GM18868 (cell line): ENCODE measurements around the gene ZBTB5.
"Not testable (repeated sequence)": the region's sequence is repeated elsewhere in the genome, so short reads cannot be mapped to it uniquely, and the experiment has no call there.

Source experiments
- ATAC-seq: cut with Tn5 transposase; IDR thresholded peaks from one replicate; pipeline ENCODE4 v1.9.1; 2021; ENCODE audit warnings: mild to moderate bottlenecking, moderate library complexity; ENCODE audit not compliant: unreplicated experiment

ZBTB5 gene

DNA sequence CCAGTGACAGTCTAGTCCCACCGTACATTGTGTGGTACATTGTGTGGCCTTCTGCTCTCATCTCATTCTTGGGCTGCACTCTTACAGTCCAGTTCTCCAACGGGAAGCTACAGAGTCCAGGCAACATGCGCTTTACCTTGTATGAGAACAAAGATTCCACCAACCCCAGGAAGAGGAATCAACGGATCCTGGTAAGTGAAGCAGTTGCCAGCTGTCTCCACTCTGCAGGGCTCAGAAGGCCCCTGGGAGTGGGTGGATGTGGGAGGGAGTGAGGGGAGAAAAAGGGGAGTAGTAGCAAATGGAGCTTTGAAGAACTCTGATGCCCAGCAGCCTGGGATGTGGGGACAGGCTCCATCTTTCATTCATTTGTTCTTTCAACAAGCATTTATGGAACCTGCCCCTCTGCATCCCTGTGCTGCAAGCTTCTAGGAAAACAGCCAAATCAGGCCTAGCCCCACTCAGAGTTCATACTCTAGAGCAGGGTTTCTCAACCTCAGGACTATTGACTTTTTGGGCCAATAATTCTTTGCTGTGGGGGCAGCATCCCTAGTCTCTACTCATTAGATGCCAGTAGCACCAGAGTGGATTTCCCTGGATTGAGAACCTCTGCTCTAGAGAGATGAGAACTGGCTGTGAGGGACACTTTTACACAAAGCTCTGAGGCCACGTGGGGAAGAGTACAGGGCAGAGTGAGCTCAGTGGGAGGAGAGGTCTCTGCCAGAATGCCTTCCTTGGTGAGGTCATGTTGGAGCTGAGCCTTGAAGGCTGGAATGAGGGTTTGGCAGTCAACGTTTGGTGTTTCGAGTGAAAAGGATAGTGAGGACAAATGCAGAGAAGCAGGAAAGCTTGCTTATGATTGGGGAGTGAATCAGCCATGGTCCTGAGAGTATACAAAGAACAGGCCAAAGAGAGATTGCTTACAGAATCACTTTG lies 21.6 kb upstream of the ZBTB5 start:
- no peak for ATAC-seq

- no peak for ATAC-seq
These were observed 21.0 kb upstream of the ZBTB5 start for GRCh38 chr9:37486256-37486615.

- ATAC-seq, result peak; percentile 96
These were observed 20.4 kb upstream of the ZBTB5 start, which contains the start of gene POLR1E for GRCh38 chr9:37485389-37486255. Gene POLR1E, plus strand, starts transcription at chr9:37485948. Its CDS starts 100 bp downstream, at chr9:37486048.

- ATAC-seq, result no peak
These were observed 15.5 kb upstream of the ZBTB5 start for GRCh38 chr9:37480759-37481158.

GRCh38 chr9:37477987-37478619 lies 12.9 kb upstream of the ZBTB5 start:
- ATAC-seq, result not testable (repeated sequence)

GRCh38 chr9:37477443-37477842 lies 12.2 kb upstream of the ZBTB5 start:
- not testable (repeated sequence) for ATAC-seq

DNA sequence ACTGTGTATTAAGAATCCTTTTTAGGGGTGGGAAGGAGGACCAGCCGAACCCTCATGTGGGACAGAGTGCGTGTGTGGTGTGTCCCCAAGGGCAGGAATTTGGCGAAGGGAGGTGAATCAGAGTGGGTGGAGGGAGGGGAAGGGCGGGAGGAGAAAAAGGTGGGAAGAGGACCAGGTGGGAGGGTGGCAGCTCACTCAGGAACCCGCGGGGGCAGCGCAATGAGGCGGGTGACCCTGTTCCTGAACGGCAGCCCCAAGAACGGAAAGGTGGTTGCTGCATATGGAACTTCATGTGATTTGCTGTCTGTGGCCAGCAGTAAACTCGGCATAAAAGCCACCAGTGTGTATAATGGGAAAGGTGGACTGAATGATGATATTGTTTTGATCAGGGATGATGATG lies 11.7 kb upstream of the ZBTB5 start:
- ATAC-seq, result no peak

- ATAC-seq, result no peak
These were observed 9.2 kb upstream of the ZBTB5 start for GRCh38 chr9:37474438-37474837.

DNA sequence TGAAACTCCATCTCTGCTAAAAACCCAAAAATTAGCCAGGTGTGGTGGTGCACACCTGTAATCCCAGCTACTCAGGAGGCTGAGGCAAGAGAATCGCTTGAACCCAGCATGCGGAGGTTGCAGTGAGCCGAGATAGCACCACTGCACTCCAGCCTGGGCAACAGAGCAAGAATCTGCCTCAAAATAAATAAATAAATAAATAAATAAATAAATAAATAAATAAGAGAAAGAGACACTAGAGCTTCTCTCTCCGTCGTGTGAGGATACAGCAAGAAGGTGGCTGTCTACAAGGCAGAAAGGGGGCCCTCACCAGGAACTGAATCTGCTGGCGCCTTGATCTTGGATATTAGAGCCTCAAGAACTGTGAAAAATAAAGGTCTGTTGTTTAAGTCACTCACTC lies 8.7 kb upstream of the ZBTB5 start:
- not testable (repeated sequence) for ATAC-seq

DNA sequence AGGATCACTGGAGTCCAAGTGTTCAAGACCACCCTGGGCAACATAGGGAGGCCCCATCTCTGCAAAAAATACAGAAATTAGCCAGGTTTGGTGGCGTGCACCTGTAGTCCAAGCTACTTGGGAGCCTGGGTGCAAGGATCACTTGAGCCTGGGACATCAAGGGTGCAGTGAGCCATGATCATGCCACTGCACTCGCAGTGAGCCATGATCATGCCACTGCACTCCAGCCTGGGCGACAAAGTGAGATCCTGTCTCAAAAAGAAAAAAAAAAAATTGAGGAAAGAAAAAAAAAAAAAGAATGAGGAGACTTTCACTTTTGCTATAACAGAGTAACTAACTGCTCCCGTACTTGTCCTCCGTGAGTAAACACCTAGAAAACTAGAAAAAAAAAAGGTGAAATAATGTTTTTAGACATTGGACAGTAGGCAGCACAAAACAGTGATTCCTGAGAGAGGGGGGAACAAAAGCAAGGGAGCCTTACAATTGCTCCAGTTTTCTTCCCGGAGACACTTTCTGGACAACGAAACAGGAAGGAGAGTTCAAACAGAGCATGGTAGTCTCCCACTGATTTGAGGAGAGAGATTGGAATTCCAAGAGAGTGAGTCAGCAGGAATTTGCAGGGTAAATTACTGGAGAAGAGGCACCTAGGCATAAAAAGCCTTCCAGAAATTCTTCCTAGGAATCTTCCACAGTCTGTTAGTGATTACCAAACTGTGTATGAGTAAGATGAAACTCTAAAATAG lies 6.9 kb upstream of the ZBTB5 start:
- no peak for ATAC-seq

GRCh38 chr9:37468620-37469019 lies 3.4 kb upstream of the ZBTB5 start:
- ATAC-seq, result no peak

- ATAC-seq, result not testable (repeated sequence)
These were observed 2.3 kb upstream of the ZBTB5 start for GRCh38 chr9:37467530-37467929.

DNA sequence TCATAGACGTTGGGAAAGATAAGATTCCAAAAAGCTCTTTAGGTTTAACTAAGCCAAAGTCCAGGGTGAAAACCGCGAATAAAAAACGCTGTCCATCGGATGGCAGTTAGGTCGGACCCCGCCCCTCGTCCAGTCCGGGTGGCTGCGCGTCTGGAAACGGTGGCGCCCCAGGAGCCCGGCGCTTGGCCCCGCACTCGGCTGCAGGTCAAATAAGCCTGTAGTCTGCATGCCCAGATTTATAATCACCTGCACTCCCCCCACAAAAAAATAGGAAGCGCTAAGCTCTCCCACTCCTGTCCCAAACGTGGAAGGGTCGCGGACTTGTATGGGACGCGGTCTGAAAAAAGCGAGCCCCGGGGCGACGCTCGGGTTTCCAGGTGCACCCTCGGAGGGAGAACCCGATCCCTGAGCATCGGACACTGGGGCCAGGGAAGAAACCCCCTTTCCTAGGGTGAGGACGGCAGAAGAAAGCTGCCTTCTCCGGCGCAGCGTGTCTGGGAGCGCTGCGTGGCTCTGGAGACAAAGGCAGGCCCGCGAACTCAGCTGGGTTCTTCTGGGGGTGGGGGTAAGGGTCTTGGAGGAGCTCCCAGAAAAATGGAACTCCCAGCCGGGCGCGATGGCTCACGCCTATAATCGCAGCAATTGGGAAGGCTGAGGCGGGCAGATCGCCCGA lies 923 bp upstream of the ZBTB5 start:
- ATAC-seq, result no peak

DNA sequence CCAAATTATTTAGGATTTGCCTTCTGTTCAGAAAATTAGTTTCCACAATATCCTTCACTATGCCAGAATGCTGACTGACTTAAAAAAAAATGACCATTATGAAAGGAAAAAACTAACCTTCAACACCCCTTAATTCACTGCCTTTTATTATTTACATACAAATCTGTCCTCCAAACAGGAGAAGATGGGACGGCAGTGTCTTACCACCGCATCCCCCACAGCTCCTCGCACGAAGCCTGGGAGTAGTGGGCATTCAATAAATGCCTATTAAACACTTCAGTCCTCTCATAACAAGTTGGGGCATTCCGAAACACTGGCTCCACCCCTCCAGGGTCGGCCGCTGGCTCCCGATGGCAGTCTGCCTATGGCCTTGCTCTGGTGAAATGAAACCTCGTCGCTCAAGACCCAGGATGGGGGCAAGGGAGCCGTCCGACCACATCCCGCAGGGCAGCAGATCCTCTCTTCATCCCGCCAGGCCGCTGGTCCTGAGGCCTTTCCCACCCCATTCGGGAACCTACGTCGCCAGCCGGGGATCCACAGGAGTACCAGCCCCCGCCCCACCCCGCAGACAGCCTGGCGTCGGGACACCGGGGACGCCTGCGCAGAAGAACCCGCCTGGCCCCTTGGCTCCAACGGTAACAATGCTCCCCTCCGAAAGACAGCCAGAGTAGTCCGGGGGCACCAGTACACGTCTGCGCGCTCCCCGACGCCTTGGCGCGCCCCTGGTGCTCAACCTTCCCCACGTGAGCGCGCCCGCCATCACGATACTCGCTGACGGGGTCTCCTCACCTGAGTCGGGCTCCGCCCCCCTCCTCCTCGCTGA lies 613 bp downstream of the ZBTB5 start:
- ATAC-seq, result peak; percentile 37

DNA sequence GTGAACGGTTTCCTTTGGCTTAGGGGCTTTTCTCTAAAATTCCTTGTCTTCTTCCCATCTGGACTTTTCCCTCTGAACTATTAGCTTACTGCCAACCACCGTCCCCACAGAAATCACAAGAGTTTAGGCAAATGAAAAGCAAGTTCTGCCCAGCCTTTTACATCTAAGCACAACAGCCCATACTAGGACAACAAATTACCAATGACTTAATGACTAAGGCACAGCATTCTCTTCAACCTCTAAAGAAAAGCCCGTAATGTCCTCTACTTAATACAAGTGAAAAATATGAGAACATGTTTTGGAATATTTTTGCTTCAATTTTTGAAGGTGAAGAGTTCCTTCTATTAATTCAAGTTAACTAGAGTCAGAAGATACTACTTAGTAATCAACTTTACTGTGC lies 1.2 kb downstream of the ZBTB5 start:
- no peak for ATAC-seq

DNA sequence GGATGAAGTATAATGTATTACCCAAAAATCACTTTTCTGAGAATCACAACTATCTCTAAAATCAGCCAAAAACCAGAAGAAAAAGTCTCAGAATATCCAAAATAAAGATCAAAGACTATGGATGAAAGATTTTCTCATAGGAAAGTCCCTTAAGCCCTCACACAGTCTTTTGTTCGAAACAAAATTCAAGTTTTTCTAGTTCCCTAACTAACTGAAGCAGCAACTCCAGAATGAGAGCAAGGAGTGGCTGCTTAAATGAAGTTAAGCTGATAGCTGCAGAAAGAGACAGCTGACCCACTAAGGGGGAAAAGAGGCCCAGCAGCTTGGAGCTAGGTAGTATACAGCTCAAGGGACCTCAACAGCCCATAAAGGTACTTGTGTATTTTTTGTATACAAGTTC lies 8.4 kb downstream of the ZBTB5 start:
- no peak for ATAC-seq

DNA sequence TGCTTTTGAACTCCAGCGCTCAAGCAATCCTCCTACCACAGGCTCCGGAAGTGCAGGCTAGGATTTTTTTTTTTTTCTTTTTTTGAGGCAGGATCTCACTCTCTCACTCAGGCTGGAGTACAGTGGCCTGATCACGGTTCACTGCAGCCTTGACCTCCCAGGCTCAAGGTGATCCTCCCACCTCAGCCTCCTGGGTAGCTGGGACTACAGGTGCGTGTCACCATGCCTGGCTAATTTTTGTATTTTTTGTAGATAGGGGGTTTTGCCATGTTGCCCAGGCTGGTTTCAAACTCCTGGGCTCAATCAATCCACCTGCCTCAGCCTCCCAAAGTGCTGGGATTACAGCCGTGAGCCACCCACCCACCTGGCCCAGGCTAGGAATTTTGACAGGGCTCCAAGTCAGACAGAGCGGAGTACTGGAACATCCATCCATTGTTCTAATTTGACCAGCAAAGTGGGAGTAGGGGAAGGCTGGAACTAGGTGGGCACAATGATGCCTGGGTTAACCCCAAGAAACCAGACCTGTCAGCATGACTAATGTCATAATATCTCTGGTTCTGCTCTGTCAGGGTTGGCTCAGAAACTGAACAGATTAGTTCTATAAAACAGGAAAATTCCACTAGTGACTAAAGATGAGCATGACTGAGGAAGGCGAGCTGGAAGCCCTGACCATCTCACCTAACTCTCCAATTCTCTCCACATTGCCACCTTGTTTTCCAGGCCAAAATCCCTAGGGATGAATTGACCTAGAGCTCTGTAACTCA lies 9.2 kb downstream of the ZBTB5 start:
- no peak for ATAC-seq

- no peak for ATAC-seq
These were observed 11.0 kb downstream of the ZBTB5 start for GRCh38 chr9:37454238-37454637.
